NCI-H345 treated with DMSO at 0.1 percent for 48 hours (cell line): Measurements from ENCODE around the gene TCP10L.
"Not testable (repeated sequence)": the region's sequence is repeated elsewhere in the genome, so short reads cannot be mapped to it uniquely, and the experiment has no call there.

Source experiments
- DNase-seq: peaks from one replicate; lab custom pipeline; 2025; ENCODE audit not compliant: unreplicated experiment; lab: John Stamatoyannopoulos, UW

Gene TCP10L

DNA sequence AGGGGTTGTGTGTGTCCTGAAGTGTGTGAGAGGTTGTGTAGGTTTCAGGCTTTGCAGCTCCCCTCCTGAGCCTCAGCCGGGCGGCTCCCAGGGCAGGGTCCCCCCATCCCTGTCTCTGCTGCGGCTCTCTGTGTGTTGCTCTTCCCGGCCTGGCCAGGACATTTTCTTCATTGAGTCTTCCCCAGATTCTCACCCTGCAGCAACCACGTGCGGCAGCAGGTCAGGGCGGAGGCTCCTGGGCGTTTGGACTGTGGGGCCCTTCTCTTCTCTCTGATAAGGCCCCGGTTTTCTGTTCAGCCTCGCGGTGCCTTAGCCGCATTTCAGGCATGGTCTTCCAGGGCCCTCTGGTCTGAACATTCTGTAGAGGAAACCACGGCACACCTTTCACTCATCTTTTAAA, 1.8 kb upstream of the TCP10L start:
- DNase-seq, result no peak

DNA sequence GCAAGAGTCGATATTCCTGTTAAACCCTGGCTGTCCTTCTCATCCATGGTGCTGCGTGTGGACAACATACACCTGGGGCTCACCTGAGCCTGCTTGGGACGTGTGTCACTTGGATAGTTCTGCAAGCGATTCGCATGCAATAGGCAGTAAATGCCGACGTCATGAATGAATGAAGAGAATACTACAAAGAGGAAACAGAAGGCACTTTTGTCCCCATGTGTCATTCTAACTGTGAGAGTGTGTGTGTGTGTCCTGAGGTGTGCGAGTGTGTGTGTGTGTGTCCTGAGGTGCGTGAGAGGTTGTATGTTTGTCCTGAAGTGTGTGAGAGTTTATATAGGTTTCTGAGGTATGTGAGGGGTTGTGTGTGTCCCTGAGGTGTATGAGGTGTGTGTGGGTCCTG, 647 bp upstream of the TCP10L start:
- no peak for DNase-seq

DNA sequence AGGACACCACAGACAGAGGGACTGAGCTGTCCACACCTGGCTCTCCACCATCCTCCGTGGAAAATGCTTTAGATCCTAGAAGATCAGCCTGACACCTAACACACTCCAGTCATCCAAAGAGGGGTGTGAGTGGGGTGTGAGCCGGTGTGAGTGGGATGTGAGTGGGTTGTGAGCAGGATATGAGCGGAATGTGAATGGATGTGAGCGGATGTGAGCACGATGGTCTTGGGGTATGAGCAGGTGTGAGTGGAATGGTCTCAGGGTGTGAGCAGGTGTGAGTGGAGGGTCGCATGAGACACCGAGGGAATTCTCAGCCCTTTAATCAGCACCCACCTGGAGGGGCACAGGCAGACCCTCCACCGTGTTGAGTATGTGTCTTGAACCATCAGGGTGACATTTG, 851 bp downstream of the TCP10L start:
- DNase-seq, result no peak

DNA sequence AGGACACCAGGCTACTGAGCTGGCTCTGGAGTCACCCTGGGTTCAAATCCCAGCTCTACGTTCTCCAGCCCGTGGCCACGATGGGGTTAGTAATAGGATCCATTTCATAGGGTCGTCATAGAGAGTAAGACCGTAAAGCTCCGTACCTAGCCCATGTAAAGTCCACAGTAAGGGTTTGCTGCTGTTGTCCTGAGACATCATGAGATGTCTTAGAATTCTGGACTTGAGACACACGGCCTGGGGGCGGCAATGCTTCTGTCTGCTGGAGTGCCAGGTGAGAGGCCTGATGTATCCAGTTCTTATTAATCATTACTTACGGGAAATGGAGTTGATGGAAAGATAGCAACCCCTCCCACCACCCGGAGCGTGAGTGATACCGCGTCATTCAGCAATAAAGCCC, 3.6 kb downstream of the TCP10L start:
- no peak for DNase-seq

DNA sequence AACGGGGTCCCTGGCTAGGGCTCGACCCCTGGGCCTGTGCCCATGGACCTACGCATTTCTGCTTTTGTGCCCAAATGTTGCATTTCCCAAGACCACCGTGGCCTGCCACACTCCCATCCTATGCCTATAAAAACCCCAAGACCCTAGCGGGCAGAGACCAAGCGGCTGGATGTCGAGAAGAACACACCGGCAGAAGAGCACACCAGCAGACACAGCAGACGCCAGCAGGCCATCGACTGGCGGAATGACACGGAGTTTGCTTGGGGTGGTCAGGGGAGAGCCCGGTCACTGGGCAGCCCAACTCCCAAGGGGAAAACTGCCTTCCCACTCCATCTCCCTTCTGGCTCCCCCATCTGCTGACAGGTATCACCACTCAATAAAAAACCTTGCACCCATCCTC, 4.4 kb downstream of the TCP10L start:
- no peak for DNase-seq

DNA sequence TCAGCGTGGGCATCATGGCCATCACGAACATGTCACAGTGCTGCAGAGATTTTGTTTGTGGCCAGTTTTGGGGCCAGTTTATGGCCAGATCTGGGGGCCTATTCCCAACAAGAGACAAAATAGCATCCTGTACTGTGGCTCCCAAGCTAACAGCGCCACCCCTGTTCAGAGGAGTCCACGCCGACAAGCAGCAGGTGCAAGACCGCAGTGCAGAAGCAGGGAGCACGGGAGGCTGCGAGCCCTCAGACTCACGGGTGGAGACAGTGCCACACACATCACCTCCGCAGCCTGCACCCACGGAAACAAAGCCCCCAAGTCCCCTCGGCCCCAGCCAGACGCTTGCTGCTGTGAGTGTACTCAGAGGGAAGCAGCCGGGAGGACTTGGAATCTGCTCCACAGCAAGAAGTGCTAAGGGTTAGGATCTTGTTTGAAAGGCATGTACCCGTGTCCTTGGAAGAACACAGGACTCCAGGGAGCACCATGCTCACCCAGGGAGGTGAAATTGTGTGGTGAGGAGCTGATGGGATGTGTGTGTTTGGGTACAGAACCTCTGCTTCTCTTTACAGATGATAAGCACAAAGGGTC, 7.1 kb downstream of the TCP10L start:
- no peak for DNase-seq

DNA sequence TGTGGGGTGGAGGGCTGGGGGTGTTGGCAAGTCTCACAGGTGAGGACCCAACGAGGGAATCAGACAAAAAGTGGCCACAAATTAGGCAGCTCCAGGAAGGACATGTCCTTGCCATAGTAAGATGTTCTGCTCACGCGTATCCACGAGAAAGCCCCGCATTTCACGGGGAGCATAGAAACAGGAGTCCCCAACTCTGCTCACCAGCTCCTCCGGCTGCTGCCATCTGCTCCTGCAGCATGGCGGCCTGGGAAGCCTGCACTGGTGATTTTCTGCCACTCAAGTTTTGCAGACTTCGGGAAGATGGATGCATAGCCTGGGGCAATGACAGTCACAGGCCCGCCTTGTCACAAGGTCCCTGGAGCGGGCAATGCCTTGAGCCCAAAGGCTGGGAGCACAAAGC, 9.3 kb downstream of the TCP10L start:
- no peak for DNase-seq

DNA sequence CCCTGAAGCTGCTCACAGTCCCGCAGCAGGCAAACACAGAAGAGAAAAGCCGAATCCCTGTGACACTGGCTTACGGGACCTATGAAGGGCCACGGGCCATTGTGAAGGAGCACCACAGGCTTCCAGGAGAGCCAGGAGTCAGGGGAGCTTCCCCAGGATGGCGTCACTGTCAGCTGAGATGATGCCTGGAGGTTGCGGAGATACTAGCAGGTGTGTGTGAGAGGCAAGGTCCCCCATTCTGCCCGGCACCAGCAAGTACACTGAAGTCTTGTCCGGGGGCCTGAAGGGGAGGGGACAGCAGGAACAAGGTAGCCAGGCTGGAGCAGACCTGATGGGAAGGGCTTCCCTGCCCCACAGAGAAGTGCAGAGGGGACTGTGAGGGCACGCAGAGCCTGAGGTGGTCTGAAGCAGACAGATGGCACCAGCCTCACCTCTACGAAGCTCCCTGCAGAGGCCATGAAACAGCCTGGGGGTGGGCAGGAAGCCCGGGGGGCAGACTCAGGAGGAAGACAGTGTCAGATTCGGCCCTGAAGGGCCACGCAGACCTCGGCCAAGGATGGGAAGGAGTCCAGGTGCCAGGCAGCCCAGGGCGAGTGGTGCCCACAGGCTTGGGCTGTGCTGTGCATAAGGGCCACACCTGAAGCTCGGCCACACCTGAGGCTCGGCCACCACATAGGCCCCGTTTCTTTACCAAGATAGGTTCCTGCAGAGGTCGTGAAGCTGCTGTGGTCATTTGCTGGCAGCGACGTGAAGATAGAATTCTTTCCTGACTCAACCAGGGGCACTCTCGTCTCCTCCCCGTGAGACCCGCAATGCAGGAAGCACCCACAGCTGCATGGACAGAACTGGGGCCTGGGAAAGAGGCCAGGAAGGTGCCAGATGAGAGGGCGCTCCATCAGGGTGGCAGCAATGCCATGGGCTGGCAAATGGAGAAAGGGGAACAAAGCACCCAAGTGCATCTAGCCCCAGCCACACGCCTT, 10.1 kb downstream of the TCP10L start:
- DNase-seq, result no peak

DNA sequence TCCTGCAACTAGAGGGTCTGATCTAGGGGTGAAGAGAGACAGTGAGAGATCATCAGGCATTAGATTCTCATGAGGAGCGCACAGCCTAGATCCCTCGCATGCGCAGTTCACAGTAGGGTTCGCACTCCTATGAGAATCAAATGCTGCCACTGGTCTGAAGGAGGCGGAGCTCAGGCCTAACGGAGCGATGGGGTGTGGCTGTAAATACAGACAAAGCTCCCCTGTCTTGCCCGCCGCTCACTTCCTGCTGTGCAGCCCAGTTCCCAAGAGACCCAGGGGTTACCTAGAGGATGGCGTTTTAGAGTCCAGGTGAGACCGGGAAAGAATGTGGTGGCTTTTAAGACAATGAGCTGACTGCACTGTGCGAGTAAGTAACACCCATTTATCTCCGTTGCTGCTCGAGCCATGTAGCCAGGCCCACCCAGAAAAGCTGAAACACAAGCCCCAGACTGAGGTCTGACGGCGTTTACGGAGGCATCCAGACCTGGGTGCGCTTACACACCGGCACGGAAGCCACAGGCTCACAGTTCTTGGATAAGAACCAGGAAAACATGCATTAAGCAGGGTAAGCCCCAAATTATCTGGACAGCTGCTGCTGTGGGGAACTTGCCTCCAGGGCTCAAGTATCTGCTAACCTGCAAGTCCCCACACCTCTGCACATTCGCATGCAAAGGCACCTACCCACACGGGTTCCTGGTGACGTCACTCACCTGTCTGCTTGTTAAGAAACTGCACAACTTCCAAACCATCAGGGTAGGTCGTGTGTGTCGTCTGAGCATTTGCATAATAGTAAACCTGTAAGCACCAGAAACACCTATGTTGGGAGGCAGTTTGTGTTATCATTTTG, 12.5 kb downstream of the TCP10L start:
- DNase-seq, result peak; percentile 47

DNA sequence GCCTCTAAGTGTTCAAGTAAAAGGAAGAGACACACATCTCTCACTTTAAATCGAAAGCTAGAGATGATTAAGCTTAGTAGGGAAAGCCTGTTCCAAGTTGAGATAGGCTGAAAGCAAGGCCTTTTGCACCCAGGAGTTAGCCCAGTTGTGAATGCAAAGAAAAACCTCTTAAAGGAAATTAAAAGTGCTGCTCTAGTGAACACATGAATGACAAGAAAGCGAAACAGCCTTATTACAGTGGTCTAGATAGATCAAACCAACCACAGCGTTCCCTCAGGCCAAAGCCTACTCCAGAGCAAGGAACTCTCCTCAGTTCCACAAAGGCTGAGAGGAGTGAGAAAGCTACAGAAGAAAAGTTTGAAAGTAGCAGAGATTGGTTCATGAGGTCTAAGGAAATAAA, 14.9 kb downstream of the TCP10L start:
- no peak for DNase-seq

DNA sequence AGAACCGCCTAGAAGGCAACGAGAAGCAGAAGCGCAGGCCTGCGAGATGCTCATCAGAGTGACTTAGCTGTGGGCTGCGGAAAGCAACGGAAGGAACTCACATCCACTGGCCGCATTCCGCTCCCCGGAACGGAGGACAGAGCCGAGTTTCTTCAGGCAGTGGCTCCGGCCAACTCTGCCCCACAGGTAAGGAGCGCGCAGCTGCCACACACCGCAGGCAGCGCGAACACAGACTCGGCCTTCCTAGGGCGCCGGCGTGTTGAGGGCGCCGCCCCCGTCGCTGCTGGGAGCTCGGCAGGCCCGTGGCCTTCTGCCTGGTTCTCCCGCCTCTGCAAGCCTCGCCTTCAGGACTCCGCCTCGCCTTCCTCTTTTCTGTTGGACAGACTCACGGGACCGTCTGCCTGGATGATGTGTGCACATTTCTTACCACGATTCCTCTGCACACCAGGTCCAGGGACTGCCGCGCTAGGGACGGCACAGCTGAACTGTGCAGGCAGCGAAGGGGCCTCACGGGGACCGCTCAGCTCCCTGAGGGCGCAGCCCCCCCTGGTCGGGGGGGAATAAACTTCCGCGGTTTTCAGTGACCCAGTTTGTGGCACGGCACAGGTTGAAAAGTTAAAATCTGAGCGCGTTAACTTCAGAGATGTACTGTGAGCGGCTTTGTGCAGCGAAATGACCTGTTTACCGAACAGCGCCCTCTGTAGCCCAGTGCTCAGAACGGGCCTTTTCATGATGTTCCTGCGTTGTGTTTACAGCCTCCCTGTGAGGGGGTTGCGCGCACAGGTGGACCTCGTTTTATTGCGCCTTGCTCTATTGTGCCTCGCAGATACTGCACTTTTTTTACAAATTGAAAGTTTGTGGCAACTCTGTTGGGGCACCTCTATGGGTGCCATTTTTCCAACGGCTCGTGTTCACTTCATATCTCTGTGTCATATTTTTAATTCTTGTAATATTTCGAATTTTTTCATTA, 15.8 kb downstream of the TCP10L start:
- DNase-seq, result peak; percentile 87

DNA sequence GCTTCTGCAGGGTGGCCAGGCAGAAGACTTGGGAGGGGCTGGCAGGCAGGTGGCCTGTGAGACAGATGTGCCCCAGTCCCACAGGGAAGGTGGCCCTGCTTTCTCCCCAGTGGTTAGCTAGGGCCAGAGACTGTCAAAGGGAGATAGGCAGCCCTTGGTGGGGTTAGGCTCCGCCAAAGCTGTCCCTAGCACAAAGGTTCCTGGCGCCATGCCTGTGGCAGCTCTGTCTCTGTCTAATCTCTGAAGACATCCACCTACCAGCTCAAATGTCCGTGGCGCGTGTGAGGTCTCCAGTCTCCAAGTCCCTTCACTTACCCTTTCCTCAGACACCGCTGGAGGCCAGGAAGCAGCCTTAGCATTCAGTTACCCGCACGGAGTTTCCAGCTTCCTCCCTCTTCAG, 17.7 kb downstream of the TCP10L start:
- no peak for DNase-seq

DNA sequence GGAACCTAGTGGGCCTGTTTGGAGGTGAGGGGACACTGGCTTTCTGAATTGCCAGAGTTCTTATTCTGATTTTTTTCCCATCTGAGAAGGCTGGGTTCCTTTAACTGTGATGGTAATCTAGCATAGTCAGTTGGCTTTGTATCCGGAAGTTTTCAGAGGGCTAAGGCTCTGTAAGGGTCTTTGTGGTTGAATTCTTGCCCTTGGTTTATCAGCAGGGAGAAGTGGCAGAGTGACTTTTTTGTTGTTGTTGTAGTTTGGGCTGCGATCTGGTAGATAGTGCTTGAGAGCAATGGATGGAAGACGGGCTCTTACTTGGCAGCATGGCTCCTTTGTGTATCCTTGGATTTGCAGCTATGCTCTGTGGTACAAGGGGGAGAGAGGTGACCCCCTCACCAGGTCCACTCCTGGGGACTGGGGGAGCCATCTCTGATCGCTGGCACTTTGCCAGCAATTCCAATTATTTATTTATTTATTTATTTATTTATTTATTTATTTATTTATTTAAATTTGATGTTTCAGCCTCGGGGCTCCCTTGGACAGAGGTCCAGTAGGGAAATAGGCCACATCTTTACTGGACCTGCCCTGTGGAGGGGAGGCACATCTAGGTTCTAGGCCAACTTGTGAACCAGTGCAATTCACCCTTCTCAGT, 18.5 kb downstream of the TCP10L start:
- DNase-seq, result no peak

DNA sequence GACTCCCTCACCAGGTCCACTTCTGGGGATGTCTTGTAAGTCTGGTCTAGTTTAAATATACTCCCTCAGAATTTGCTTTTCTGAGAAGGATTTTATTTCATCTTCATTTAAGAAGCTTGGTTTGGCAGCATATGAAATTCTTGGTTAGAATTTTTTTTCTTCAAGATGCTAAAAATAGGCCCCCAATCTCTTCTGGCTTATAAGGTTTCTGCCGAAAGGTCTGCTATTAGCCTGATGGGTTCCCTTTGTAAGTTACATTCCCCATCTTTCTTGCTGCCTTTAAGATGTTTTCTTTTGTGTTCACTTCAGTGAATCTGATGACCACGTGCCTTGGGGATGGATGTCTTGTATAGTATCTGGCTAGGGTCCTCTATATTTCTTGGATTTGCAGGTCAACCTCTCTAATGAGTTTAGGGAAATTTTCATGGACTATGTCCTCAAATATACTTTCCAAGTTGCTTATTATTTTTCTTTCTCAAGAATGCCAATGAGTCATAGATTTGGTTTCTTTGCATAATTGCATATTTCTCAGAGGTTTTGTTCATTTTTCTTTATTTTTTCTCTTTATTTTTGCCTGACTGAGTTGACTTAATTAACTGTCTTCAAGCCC, 19.4 kb downstream of the TCP10L start:
- no peak for DNase-seq

DNA sequence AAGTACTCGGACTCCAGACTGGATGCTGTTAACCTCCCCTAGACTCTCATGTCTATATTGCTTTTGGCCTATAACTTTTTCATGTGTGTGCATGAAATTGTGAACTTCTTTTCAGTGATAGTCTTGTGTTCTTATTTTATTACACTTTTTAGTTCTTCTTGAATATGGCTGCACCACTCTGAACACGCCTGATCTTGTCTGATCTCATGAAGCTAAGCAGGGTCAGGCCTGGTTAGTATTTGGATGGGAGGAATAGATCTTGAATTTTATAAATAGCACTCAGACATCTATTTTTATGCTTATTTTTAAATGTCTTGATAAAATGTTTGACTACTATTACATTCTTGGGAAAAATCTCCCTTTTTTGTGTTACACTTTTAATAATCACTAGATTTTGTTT, 22.4 kb downstream of the TCP10L start:
- DNase-seq, result no peak

DNA sequence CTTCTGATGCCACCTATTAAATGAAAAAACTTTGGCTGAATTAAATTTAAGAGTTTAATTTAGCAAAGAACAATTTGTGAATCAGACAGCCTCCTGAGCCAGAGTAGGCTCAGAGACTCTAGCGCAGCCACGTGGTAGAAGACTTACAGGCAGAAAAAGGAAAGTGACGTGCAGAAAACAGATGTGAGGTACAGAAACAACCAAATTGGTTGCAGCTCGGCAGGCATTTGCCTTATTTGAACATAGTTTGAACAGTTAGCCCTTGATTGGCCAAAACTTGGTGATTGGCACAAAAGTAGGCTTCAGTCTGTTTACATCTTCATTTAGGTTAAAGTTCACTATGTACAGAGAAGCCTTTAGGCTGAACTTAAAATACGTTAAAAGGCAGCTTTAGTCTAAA, 22.9 kb downstream of the TCP10L start:
- no peak for DNase-seq

DNA sequence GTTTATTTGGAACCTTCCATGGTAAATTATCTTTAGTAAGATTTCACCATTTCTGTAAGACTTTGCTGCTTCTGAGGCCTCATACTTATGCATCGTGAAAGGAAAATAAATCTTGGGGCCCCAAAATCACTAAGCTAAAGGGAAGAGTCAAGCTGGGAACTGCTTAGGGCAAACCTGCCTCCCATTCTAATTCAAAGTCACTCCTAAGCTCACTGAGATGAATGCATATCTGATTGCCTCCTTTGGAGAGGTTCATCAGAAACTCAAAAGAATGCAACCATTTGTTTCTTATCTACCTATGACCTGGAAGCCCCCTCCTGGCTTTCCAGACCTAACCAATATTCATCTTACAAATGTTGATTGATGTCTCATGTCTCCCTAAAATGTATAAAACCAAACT, 23.8 kb downstream of the TCP10L start:
- DNase-seq, result not testable (repeated sequence)

DNA sequence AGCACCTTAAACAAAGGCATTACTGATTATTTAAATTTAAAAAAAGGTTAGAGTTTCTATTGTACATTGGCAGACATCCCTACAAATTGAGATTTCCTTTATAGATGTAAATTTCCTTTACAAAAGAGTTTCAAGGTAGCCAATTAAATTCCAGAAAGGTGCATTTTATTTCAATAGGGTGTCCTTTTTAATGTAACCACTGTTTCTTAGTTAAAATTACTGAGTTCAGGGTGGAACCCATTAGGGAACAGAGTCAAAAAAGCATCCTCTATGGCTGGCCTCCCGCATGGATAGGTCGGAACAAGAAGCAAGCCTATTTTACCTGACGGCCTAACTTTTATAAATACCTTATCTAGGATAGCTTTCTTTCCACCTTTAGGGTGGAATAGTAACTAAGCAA, 24.4 kb downstream of the TCP10L start:
- DNase-seq, result no peak

DNA sequence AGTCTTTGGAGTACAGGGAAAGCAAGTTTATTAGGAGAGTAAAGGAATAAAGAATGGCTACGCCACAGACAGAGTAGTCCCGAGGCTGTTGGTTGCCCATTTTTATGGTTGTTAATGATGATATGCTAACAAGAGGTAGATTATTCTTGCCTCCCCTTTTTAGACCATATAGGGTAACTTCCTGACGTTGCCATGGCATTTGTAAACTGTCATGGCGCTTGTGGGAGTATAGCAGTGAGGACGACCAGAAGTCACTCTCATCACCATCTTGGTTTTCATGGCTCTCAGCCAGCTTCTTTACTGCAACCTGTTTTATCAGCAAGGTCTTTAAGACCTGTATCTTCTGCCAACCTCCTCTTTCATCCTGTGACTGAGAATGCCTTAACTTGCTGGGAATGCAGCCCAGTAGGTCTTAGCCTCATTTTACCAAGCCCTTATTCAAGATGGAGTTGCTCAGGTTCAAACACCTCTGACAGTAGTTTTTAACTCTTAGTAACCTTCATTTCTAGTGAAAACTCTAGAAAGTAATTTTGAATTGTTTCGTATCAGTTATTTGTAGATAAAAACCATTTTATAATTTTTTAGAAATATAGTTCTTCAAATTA, 26.2 kb downstream of the TCP10L start:
- no peak for DNase-seq
